Measurements from ENCODE around the gene ARMC7.

DNA sequence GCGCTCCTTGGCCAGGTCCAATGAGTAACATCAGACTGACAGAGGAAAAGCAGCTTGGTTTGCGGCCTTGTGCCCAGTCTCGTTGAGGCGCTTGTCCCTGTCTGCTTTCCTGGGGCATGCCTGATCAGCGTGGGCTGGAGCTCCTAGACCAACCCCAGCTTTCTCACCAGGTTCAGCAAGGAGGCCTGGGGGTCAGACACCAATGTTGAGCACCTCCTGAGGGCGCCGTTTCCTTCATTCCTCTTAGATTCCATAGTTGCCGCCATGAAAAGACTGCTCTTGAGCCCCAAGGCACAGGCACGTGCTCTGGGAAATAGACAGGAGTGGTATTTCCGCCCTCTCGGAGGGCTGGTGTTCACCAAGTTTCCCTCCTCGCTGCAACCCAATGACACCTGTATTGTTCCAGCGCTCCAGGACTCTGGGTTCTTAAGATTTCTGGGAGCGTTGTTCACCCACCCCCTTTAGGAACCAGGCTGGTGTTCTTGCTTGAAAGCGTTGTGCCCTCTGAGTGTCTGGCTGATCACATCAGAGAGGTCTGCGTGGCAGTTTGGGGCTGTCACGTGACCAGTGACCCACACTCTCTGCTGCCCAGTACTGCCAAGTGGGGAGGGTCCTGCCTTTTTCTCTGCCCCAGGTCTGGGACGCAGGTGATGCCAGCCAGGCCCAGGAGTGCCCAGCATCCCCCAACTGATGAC is 44.8 kb upstream of the ARMC7 start:
- TF ChIP-seq, protein P1, sequence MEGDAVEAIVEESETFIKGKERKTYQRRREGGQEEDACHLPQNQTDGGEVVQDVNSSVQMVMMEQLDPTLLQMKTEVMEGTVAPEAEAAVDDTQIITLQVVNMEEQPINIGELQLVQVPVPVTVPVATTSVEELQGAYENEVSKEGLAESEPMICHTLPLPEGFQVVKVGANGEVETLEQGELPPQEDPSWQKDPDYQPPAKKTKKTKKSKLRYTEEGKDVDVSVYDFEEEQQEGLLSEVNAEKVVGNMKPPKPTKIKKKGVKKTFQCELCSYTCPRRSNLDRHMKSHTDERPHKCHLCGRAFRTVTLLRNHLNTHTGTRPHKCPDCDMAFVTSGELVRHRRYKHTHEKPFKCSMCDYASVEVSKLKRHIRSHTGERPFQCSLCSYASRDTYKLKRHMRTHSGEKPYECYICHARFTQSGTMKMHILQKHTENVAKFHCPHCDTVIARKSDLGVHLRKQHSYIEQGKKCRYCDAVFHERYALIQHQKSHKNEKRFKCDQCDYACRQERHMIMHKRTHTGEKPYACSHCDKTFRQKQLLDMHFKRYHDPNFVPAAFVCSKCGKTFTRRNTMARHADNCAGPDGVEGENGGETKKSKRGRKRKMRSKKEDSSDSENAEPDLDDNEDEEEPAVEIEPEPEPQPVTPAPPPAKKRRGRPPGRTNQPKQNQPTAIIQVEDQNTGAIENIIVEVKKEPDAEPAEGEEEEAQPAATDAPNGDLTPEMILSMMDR (IDR thresholded peaks at IDR 0.05; ENCODE audit: poor library complexity, severe bottlenecking), result no peak
- TF ChIP-seq RAD21 (conservative IDR thresholded peaks at IDR 0.05) (no peak), MXI1 (conservative IDR thresholded peaks at IDR 0.05; ENCODE audit: poor library complexity, severe bottlenecking) (no peak), EZH2 (IDR thresholded peaks at IDR 0.05; ENCODE audit: borderline replicate concordance, insufficient read depth, low read length, poor library complexity, severe bottlenecking) (no peak), SMC3 (conservative IDR thresholded peaks at IDR 0.05; ENCODE audit: poor library complexity) (no peak), POLR2AphosphoS5 (IDR thresholded peaks at IDR 0.05) (no peak), TAF1 (IDR thresholded peaks at IDR 0.05; ENCODE audit: low read depth) (no peak), EP300 (conservative IDR thresholded peaks at IDR 0.05; ENCODE audit: poor library complexity, severe bottlenecking) (no peak)
- TF ChIP-seq, protein P2, sequence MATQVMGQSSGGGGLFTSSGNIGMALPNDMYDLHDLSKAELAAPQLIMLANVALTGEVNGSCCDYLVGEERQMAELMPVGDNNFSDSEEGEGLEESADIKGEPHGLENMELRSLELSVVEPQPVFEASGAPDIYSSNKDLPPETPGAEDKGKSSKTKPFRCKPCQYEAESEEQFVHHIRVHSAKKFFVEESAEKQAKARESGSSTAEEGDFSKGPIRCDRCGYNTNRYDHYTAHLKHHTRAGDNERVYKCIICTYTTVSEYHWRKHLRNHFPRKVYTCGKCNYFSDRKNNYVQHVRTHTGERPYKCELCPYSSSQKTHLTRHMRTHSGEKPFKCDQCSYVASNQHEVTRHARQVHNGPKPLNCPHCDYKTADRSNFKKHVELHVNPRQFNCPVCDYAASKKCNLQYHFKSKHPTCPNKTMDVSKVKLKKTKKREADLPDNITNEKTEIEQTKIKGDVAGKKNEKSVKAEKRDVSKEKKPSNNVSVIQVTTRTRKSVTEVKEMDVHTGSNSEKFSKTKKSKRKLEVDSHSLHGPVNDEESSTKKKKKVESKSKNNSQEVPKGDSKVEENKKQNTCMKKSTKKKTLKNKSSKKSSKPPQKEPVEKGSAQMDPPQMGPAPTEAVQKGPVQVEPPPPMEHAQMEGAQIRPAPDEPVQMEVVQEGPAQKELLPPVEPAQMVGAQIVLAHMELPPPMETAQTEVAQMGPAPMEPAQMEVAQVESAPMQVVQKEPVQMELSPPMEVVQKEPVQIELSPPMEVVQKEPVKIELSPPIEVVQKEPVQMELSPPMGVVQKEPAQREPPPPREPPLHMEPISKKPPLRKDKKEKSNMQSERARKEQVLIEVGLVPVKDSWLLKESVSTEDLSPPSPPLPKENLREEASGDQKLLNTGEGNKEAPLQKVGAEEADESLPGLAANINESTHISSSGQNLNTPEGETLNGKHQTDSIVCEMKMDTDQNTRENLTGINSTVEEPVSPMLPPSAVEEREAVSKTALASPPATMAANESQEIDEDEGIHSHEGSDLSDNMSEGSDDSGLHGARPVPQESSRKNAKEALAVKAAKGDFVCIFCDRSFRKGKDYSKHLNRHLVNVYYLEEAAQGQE (IDR thresholded peaks at IDR 0.05; ENCODE audit: borderline replicate concordance), result no peak

Data from neural cell (in vitro differentiated cells).